Sigmoid colon (tissue), 7 donors: Measurements from ENCODE around the gene RGMB. TPM values are rescaled to one million over a fixed set of nuclear protein-coding genes. Genes with fewer than 3 reads are reported as not detected.

Experiments used
- DNase-seq: peaks from one replicate; pipeline ENCODE4 v3.0.0-alpha.2; 2019
- H3K27ac ChIP-seq, 4 donors: fragments of 200-600 bp; sonication (generic); one replicate each; pipeline ENCODE4 v1.5.1; 2016 to 2019; ENCODE audit warnings: mild to moderate bottlenecking in 1 of 4
- H3K27me3 ChIP-seq, 3 donors: fragments of 200-600 bp; sonication (generic); one replicate each; pipeline ENCODE4 v1.5.1; 2019; ENCODE audit warnings: mild to moderate bottlenecking in 1 of 3
- H3K36me3 ChIP-seq, 4 donors: fragments of 200-600 bp; sonication (generic); one replicate each; pipeline ENCODE4 v1.5.1; 2016 to 2019
- H3K4me1 ChIP-seq, 4 donors: fragments of 200-600 bp; sonication (generic); one replicate each; pipeline ENCODE4 v1.5.1; 2017 to 2019
- H3K4me3 ChIP-seq, 4 donors: fragments of 200-600 bp; sonication (generic); one replicate each; pipeline ENCODE4 v1.5.1; 2017 to 2019; ENCODE audit warnings: mild to moderate bottlenecking in 2 of 4, moderate library complexity in 1 of 4
- H3K9me3 ChIP-seq, 4 donors: fragments of 200-600 bp in 3 of 4; sonication (generic) in 3 of 4; one replicate each; pipeline versions ENCODE4 v1.5.1 to v1.6.1; 2013 to 2019
- CTCF ChIP-seq, 4 experiments: fragments of 450-650 bp in 3 of 4; fragments of 200-600 bp in 1 of 4; IDR thresholded peaks; one replicate each; pipeline ENCODE4 v1.5.1; 2016 to 2019; ENCODE audit warnings: antibody characterized with exemption in 4 of 4, mild to moderate bottlenecking in 3 of 4, moderate library complexity in 2 of 4
- EP300 ChIP-seq, 4 donors: sonication (generic); formaldehyde crosslinking; IDR thresholded peaks; one replicate each; pipeline ENCODE4 v1.6.1; 2017; ENCODE audit warnings: antibody characterized with exemption in 4 of 4
- POLR2A ChIP-seq, 2 donors: fragments of 450-650 bp; IDR thresholded peaks; one replicate each; pipeline ENCODE4 v1.6.1; 2016; ENCODE audit warnings: antibody characterized with exemption in 2 of 2, mild to moderate bottlenecking in 2 of 2, moderate library complexity in 2 of 2
- POLR2AphosphoS5 ChIP-seq, 4 donors: sonication (generic); formaldehyde crosslinking; IDR thresholded peaks; one replicate each; pipeline ENCODE4 v1.6.1; 2017; ENCODE audit warnings: antibody characterized with exemption in 4 of 4
- WGBS, 2 donors: extraction: QIAGEN DNeasy Blood & Tissue Kit; methylation state at CpG; one replicate each; pipeline ENCODE4 v1.1.7; 2013; 5-methylcytosine and 5-hydroxymethylcytosine counted together
- intact Hi-C: fragments of 100-400 bp; cut with DNase I; formaldehyde crosslinking; loops from one replicate; pipeline ENCODE4 v1.15.1; 2023
- polyA plus RNA-seq, 3 donors: library from polyadenylated mRNA; stranded (reverse); fragments of 200-250 nt; gene quantifications; one replicate each; pipeline ENCODE4 v1.2.3, GENCODE V29; 2013
- total RNA-seq, 4 donors: library from RNA; depleted of rRNA; stranded (reverse); fragments of >200 nt; gene quantifications; one replicate each; pipeline ENCODE4 v1.1.0, GENCODE V29; 2016
- donor health status: healthy with polysubstance abuse.
- donor health status: Bipolar disorder and iron deficiency.
- donor health status: healthy.

The RGMB gene
- total and polyA plus RNA-seq, 7 donors = 3.7 to 32.1 (median 25.0) TPM

- H3K36me3 ChIP-seq = no peaks in the 10 kb centered on the region
- no peaks in the 10 kb centered on the region for H3K9me3 ChIP-seq
- no peaks in the 10 kb centered on the region for H3K27me3 ChIP-seq
- no peak overlapping the region for H3K27ac ChIP-seq
- 89 to 90% methylated on average over 6 of the region's 6 CpGs for WGBS, 2 donors
- intact Hi-C loops = no loop called here
- DNase-seq = no peak
- H3K4me3 ChIP-seq = no peak overlapping the region
- TF ChIP-seq EP300 (IDR thresholded peaks at IDR 0.05) (no peak), POLR2A (IDR thresholded peaks at IDR 0.05) (no peak), CTCF (IDR thresholded peaks at IDR 0.05) (no peak), POLR2AphosphoS5 (IDR thresholded peaks at IDR 0.05) (no peak)
- no peaks in the 10 kb centered on the region for H3K4me1 ChIP-seq
Measured at GRCh38 chr5:98844865-98845264, 71.4 kb downstream of the RGMB start.

- Histone ChIP-seq H3K36me3 (no peaks in the 10 kb centered on the region), H3K9me3 (no peaks in the 10 kb centered on the region), H3K27me3 (no peaks in the 10 kb centered on the region), H3K27ac (no peak overlapping the region), H3K4me1 (no peaks in the 10 kb centered on the region), H3K4me3 (no peak overlapping the region)
- intact Hi-C loops = no loop called here
- TF ChIP-seq POLR2A (IDR thresholded peaks at IDR 0.05) = no peak
- TF ChIP-seq POLR2AphosphoS5 (IDR thresholded peaks at IDR 0.05) = no peak
- TF ChIP-seq EP300 (IDR thresholded peaks at IDR 0.05) = no peak
- TF ChIP-seq CTCF (IDR thresholded peaks at IDR 0.05) = no peak
- DNase-seq = no peak
- WGBS, 2 donors = 97 to 98% methylated on average over 8 of the region's 8 CpGs
Measured at GRCh38 chr5:98845878-98846277, 72.4 kb downstream of the RGMB start.

Other genes with a start within 250 kb of the RGMB start
- gene CHD1, start 155.3 kb downstream of the RGMB start, total RNA-seq = 10 to 100 TPM; 38.2 to 73.3 (median 52.4) TPM
- gene CHD1, start 155.3 kb downstream of the RGMB start, polyA plus RNA-seq = 10 to 100 TPM; 13.9 to 24.0 (median 19.8) TPM